Erythroblast (primary cell): ENCODE measurements around the gene WDHD1.

ENCODE experiments used
- GATA1 ChIP-seq: IDR thresholded peaks from 2 replicates; pipeline ENCODE4 v1.6.1; 2011; ENCODE audit warnings: low read depth, mild to moderate bottlenecking, control low read depth, low read length, moderate library complexity
- POLR2A ChIP-seq: IDR thresholded peaks from 2 replicates; pipeline ENCODE4 v1.6.1; 2011; ENCODE audit warnings: mild to moderate bottlenecking, low read length

DNA sequence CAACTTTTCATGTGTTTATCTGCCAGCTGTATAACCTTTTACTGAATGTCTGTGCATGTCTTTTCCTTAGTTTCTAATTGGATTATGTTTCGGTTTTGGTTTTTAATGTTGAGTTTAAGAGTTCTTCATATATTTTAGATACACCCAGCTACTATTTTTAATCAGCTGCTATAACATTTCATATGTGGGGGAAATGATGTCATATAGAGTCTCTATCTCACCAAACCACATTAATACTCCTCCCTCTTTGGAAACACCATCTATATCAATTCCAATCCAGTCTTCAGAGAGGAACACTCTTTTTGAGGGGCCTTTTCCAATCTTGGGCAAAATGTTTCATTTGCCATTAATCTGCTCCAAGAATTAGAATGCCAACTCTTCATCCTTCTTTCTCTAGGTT is 95.8 kb downstream of the WDHD1 start:
- no peak for TF ChIP-seq POLR2A
- no peak for TF ChIP-seq GATA1
